HG02973 (cell line): ENCODE results near the gene FXYD6.
"Not testable (repeated sequence)": the region's sequence is repeated elsewhere in the genome, so short reads cannot be mapped to it uniquely, and the experiment has no call there.

Source experiments
- ATAC-seq: cut with Tn5 transposase; IDR thresholded peaks from one replicate; pipeline ENCODE4 v1.9.1; 2021; ENCODE audit warnings: moderate library complexity; ENCODE audit not compliant: unreplicated experiment

The FXYD6 gene

GRCh38 chr11:117819096-117820040, 57.1 kb downstream of the FXYD6 start:
- ATAC-seq, result no peak

DNA sequence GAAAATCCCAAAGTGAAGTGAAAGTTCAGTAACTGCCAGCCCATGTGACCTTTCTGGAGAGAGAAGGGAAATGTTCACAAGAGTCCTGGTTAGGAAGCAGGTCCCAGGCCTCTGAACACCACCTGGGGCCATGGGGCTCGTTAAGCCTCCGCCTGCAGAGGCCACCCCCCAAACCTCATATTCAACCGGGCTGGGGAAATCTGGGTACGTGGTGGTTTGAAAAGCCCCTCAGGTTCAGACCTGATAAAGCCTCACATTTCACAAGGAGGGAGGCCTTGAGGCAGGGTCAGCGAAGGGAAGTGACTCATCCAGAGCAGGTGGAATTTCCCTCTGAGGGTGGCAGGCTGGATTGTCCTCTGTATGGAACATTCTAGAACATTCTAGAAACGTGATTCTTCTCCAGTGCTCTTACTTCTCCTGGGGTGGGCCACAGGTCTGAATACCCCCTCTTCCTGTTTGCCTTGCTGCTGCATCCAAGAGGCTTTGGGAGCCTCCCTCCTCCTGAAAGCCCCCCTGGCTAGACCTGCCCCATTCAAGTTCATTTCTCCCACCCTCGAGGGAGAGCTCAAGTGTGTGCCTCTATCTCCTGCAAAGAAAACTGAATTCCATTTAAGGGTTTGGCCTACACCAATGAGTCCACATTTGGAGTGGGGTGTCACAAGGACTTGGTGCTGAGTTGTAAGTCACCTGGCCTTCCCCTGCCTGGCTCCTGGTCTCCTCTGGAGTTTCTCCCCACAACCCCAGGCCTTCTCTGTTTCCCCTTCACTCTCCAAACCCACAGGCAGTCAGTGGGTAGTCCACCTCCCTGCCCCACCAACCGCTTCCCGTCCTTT, 58.2 kb downstream of the FXYD6 start:
- ATAC-seq, result no peak

DNA sequence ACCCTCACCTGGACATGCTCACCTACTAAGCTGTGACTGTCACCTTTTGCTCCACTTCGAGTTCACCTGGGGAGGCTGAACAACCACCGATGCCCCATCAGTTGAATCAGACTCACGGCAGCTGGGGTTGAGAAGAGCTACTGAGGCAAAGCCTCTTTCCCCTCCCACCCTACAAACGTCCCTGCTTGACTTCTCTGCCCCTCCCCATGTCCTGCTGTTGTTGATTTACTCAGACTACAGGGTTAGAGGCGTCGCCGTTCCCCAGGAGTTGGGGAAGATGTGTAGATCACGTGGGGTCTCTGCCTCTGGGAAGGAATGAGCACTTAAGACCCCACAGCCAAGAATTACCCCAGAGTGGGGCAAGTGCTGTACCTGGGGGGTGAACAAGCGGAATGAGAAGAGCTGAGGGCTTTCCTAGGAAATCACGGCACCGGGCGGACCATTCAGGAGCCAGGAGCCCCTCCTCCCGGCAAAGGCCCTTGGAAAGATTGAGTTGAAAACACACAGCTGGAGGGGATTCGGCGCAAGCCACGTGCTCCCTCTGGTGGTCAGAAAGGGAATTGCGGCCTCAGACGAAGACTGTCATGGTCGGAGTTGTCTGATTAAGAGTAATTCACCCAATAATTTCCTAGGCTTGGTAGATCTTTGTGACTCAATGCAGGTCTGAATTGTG, 59.0 kb downstream of the FXYD6 start:
- ATAC-seq, result no peak

DNA sequence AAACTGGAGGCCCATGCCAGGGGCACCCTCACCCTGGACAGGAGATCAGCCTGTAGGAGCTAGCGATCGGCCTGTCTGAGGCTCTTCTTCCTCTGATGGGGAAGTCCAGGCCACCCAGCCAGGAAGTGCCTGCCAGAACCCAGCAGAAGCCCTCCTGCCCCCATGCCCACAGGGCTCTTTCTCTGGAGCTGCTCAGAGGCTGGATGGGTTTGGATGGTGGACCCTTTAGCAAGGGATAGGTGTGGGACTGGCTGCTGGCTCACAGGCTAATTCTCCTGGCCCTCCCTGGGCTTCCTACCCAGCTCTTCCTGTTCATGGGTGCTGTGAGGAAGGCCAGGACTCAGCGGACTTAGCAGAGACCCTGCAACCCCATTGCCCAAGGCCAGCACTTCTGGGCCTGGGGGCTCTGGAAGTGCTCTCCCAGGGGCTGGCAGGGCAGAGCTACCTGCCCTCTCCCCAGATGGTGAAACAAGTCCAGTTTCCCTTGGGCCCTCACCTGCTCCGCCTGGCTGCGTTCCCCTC, 59.6 kb downstream of the FXYD6 start:
- ATAC-seq, result no peak

- ATAC-seq, result no peak
Observed at GRCh38 chr11:117816151-117816741, 60.2 kb downstream of the FXYD6 start.

DNA sequence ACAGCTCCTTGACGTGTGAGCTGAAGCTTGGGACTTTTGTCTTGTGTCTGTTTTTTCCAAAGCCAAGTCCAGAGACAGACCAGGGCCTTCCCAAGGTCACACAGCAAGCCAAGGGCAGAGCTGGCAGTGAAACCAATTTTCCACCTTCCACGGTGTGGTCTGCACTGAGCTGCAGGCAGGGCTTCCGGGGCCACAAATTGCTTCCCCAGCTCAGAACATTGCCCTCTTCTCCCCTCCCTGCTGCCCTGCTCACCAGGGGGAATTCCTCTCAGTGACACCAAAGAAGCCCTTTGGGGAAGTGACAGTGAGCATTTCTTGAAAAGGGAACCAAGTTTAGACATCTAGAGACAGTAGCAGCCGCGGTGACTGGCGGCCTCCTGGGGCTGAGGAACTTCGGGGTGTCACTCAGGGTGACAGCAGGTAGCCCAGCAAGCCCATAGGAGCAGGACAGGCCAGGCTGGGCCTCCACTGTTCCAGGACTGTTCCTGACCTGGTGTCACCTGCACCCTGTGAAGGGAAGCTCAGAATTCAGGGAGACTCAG, 61.1 kb downstream of the FXYD6 start:
- peak; percentile 62 for ATAC-seq

- peak; percentile 34 for ATAC-seq
Observed at GRCh38 chr11:117814766-117815261, 61.6 kb downstream of the FXYD6 start.

DNA sequence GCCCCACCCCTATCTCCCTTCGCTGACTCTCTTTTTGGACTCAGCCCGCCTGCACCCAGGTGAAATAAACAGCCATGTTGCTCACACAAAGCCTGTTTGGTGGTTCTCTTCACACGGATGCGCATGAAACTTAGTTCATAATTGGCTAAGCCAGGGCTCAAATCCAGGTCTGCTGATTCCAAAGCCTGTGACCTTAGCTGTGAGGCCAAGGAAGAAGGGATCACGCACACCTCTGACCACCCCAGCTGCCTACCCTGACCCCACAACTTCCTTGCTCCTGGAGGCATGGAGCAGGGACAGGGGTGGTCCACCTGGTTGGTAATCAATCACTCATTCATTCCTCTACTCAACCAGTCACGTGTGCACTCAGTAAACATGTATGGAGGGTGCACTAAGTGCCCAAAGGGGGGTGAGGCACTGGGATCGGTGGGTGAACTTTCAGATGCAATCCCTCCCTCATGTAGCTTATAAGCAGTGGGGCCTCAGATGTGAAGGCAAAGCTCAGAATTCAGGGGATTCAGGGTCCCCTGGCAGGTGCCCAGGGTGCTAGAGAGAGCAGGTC, 62.2 kb downstream of the FXYD6 start:
- no peak for ATAC-seq

DNA sequence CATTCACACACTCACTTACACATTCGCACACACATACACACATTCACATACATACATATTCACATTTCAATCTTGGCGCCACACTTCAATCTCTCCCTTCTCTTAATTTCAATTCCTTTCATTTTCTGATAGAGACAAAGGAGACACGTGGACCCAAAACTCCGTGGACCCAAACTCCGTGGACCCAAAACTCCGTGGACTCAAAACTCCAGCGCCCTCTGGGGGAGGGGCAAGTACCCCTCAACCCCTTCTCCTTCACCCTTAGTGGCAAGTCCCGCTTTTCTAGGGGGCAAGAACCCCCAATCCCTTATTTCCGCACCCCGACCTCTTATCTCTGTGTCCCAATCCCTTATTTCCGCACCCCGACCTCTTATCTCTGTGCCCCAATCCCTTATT, 66.4 kb downstream of the FXYD6 start:
- ATAC-seq, result not testable (repeated sequence)

DNA sequence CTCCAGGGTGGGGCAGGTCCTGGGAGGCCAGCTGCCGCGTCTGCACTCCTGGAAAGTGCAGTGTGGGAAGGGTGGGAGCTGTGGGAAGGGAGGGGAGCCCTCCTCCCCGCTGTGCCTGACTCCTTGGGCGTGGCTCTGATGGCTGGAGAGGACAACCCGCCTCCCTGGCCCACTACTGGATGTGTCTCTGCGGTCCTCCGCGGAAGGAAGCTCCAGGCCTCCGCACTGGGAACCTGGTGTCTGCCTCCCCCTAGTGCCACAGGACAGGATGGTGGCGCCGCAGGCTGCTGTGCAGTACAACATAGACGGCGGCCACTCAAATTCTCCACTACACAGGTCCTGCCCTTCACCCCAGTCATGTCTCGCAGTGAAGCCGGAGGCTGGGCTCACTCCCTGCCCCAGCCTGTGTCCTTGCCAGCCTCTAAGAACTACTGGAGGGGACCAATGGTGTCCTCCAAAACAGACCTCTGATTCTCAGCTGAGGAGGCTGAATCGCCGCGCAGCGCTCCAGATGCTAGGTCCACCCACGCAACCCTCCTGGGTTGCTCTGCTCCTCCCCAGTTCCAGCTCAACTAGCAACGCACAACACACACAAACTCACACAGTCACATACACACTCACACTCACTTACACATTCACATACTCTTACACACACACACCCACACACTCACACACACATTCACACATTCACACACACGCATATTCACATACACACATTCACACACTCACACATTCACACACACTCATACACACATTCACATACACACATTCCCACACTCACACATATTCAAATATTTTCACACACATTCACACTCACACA, 67.0 kb downstream of the FXYD6 start:
- ATAC-seq, result no peak

- no peak for ATAC-seq
Observed at GRCh38 chr11:117808784-117809183, 67.7 kb downstream of the FXYD6 start.

- ATAC-seq, result no peak
Observed at GRCh38 chr11:117807482-117808327, 68.8 kb downstream of the FXYD6 start.

DNA sequence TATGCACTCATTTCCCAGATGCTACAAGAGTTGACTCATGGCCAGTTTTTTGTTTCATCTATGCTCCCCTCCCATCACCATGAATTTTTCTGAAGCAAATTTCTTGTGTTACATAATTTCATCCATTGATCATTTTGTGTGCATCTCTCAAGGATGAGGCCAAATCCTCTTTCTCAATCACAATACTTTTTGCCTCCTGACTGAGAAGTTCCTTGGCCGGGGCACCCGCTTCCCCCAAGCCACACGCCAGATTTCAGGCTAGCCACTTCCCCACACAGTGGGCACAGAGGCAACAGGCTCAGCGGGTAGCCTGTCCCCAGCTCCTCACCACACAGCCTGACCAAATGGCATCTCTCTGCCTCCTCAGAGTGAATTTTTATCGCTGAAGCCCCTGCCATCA, 69.6 kb downstream of the FXYD6 start:
- ATAC-seq, result no peak

- ATAC-seq, result no peak
Observed at GRCh38 chr11:117805045-117805444, 71.4 kb downstream of the FXYD6 start.

GRCh38 chr11:117803896-117804295, 72.6 kb downstream of the FXYD6 start:
- ATAC-seq, result no peak

DNA sequence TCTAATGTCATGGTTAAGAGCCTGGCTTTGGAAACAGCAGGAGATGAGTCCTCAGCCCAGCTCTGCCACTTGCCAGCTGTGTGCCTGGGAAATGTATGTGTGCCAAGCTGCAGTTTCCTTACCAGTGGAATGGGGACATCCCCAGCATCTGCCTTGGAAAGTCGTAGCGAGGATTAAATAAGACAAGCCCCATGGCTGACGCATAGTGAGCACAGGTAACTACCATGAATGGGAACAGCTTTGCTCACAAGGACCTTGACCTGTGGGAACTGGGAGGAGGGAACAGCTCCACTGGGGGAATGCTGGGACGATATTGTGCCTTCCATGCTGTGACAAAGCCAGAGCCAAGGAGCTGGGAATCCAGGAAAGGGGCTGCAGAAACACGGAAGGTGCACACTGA, 76.8 kb downstream of the FXYD6 start:
- no peak for ATAC-seq

- no peak for ATAC-seq
Observed at GRCh38 chr11:117796872-117797529, 79.5 kb downstream of the FXYD6 start, which contains the start of gene DSCAML1. TSS of gene DSCAML1 (minus strand) at chr11:117797216. CDS start at chr11:117797079, 137 bp downstream.
